Prostate gland (tissue), 2 donors: Measurements from ENCODE around the gene MARK2.

Experiments used
- CTCF ChIP-seq, 4 experiments: fragments of 200-600 bp in 2 of 4; fragments of 450-650 bp in 2 of 4; sonication (generic) in 2 of 4; IDR thresholded peaks; 1 replicate in 3 of 4; 2 replicates in 1 of 4; pipeline ENCODE4 v1.5.1; 2016 to 2019; ENCODE audit warnings: antibody characterized with exemption in 4 of 4, mild to moderate bottlenecking in 2 of 4, moderate library complexity in 2 of 4
- POLR2A ChIP-seq: fragments of 450-650 bp; IDR thresholded peaks from one replicate; pipeline ENCODE4 v1.6.1; 2016; ENCODE audit warnings: antibody characterized with exemption, mild to moderate bottlenecking
- POLR2AphosphoS5 ChIP-seq: sonication (generic); formaldehyde crosslinking; IDR thresholded peaks from one replicate; pipeline ENCODE4 v1.6.1; 2017; ENCODE audit warnings: antibody characterized with exemption

- TF ChIP-seq POLR2AphosphoS5 (no peak), CTCF (IDR thresholded peaks at IDR 0.05) (no peak), POLR2A (no peak)
These were observed 36.7 kb downstream of the MARK2 start for GRCh38 chr11:63875506-63876065.
